HG02588 (cell line): ENCODE measurements around the gene ST7.
A peak's percentile ranks its signal among the peaks of the same experiment; 100 is the strongest.
"Not testable (repeated sequence)": the region's sequence is repeated elsewhere in the genome, so short reads cannot be mapped to it uniquely, and the experiment has no call there.

Source experiments
- ATAC-seq: cut with Tn5 transposase; IDR thresholded peaks from one replicate; pipeline ENCODE4 v1.9.1; 2021; ENCODE audit warnings: mild to moderate bottlenecking, moderate library complexity; ENCODE audit not compliant: unreplicated experiment

ST7 gene, protein sequence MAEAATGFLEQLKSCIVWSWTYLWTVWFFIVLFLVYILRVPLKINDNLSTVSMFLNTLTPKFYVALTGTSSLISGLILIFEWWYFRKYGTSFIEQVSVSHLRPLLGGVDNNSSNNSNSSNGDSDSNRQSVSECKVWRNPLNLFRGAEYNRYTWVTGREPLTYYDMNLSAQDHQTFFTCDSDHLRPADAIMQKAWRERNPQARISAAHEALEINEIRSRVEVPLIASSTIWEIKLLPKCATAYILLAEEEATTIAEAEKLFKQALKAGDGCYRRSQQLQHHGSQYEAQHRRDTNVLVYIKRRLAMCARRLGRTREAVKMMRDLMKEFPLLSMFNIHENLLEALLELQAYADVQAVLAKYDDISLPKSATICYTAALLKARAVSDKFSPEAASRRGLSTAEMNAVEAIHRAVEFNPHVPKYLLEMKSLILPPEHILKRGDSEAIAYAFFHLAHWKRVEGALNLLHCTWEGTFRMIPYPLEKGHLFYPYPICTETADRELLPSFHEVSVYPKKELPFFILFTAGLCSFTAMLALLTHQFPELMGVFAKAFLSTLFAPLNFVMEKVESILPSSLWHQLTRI

DNA sequence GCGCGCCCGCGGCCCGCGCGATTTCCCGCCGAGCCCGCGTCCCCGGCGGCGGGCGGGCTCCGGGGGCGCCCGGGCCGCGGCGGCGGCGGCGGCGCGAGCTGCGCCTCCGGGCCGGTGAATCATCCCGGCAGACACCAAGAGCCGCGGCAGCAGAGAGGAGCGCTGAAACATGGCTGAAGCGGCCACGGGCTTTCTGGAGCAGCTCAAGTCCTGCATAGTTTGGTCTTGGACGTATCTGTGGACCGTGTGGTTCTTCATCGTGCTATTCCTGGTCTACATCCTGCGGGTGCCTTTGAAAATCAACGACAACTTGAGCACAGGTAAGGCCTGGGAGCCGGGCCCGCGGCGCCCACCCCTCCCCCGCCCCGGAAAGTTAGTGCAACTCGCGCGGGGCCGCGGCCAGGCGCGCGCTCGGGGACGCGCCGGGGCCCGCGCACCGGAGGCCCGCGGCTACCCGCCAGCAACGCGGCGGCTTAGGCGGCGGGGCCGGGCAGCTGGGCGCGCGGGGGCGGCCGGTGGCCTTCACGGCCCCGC is at the start of gene ST7:
Gene ST7, plus strand, starts transcription at position 130 of the 534 bp plus-strand sequence. Its CDS starts 40 bp downstream, at position 170.
- peak; percentile 43 for ATAC-seq

GRCh38 chr7:116906391-116906790 is 46.9 kb upstream of the ST7 start:
- no peak for ATAC-seq

DNA sequence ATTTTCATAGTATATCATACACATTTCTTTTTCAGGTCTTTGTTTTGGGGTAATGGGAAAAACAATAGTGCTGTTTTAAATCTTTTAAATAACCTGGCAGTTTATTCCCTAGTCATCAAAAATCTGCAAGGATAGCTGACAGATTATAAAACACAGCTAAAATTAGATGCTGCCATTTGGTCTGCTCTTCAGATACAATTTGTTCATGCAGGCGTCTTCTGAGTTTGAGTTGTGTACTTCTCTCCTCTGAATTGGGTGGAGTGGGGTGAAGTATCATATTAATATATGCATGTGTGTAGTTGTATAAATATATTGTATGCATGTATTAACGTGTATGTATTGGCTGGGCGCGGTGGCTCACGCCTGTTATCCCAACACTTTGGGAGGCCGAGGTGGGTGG is 42.9 kb upstream of the ST7 start:
- ATAC-seq, result no peak

- no peak for ATAC-seq
These were observed 41.5 kb upstream of the ST7 start for GRCh38 chr7:116911801-116912200.

DNA sequence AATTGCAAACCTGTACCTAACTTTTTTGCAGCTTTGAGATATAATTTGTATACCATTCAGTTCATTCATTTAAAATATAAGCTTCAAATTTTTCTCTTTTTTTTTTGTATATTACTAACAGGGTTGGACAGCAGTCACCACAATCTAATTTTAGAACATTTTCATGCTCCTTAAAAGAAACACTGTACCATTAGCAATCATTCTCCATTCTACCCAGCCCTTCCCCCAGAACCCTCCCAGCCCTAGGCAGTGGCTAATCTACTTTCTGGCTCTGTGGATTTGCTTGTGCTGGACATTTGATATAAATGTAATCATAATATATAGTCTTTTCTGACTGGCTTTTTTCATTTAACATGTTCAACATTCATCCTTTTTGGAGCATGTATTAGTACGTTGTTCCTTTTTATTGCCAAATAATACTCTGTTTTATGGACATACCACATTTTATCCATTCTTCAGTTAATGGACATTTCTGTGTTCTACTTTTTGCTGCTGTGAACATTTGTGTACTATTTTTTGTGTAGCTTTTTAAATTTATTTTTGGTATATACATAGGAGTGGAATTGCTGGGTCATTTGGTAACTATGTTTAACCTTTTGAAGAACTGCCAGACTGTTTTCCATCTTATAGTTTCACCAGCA is 40.9 kb upstream of the ST7 start:
- ATAC-seq, result no peak

DNA sequence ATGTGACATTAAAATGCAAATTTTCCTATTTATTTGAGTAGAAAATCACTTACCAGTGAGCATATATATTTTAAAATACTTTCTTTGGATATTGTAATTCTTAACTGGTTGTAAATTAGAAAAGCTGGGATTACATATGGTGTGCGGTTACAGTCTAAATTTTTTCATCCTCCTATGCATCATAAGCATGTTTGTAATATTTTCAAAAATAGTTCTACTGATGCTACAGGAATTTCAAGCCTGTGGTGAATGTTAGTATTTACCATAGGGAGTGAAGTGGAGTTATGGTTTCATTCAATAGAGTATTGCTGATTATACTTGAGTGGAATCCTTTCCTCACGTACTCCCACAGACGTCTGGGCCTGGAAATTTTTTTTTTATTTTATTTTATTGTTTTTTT is 34.6 kb upstream of the ST7 start:
- ATAC-seq, result no peak

DNA sequence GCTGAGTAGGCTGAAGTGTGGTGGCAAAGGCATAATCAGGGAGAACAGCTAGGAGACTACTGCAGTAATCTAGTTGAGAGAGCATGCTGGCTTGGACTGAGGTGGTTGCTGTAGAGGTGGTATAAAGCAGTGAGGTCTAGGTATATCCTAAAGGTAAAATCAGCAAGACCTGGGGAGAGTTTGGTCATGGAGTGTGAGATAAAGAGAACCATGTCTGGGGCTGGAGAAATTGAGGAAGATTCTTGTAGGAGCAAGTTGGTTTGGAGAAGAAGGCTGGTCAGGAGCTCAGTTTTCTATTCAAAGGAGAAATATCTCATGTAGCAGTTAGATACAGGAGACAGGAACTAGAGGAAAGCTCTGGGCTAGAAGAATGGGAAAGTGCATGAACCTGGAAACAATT is 32.9 kb upstream of the ST7 start:
- no peak for ATAC-seq

DNA sequence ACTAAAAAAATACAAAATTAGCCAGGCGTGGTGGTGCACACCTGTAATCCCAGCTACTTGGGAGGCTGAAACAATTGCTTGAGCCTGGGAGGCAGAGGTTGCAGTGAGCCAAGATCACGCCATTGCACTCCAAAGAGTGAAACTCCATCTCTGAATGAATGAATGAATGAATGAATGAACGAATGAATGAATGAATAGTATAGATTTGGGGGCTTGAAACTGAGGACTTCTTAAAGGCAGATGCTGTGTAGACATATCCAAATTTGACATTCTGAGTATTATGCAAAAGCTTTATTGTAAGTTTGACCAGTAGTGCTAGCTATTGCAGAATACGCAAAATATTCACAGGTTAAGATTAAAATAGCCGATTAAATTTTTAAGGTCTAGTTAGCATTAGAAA is 30.8 kb upstream of the ST7 start:
- ATAC-seq, result no peak

DNA sequence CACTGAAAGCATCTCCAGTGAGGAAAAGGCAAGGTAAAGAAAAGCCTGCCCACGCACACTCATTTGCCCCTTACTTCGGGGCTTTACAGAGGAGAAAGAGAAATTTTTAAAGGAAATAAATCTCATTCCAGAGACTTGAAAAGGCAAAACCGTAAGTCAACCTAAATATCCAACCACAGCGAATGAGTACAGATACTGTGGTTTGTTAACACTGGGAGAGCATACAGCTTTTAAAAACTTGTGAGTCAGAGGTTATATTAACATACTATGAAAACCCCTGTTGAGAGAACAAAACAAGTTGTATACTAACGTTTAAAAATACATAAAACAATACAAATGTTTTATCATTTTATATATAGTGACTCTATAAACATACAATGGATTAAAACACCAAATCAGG is 28.6 kb upstream of the ST7 start:
- ATAC-seq, result no peak

GRCh38 chr7:116929021-116929420 is 24.3 kb upstream of the ST7 start:
- no peak for ATAC-seq

DNA sequence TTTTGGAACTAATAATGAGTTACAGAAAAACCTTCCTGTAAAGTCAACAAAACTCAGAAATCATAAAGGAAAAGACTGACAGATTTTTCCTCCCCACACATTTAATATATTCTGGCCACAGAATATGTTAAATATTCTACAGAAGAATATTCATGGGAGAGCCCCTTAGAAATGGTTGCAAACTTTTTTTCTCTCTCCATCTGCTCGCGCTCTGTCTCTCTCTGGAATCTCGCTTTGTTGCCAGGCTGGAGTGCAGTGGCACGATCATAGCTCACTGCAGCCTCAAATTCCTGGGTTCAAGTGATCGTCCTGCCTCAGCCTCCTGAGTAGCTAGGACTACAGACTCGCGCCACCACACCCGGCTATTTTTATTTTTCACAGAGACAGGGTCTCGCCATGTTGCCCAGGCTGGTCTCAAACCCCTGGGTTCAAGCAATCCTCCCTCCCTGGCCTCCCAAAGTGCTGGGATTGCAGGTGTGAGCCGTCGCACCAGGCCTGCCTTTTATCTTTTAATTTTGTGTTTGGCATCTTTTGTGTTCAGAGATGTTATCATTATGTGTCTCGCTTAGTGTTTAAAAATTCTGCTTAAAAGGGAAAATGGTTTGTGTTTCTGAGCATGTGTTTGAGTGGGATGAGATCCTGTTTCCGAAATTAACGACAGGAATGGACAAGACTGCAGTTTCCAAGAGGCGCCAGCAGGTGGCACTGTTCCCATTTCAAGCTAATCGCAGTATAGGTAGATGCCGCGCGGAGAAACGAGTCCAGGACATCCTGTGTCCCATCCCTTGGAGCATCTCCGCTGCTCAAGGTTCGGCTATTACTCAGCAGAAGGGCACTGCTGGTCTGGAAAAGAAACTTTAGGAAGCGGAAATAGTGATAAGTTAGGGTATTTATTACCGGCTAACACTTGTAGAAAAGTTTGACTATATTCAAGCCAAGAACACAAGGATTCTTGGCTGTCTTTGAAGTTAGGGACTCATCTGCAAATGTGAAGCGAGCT is 23.1 kb upstream of the ST7 start:
- ATAC-seq, result peak; percentile 77

- ATAC-seq, result no peak
These were observed 20.7 kb upstream of the ST7 start for GRCh38 chr7:116932566-116932965.

- no peak for ATAC-seq
These were observed 19.8 kb upstream of the ST7 start for GRCh38 chr7:116933465-116933864.

DNA sequence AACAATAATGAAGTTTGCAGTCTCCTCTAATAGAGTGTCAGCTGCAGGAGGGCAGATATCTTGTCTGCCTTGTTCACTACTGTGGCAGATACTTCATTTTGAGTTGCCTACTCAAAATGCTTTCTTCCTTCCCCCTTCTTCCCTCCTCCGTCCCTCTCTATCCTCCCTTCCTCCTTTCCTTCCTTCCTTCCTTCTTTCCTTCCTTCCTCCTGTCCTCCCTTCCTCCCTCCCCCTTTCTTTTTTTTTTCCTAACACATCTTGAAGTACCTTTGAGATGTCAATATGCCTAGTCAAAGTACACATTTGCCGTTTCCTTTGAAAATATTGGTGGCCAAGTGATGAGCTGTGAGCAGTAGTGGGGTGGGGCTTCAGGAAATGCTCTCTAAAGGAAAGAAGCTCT is 18.7 kb upstream of the ST7 start:
- ATAC-seq, result no peak

DNA sequence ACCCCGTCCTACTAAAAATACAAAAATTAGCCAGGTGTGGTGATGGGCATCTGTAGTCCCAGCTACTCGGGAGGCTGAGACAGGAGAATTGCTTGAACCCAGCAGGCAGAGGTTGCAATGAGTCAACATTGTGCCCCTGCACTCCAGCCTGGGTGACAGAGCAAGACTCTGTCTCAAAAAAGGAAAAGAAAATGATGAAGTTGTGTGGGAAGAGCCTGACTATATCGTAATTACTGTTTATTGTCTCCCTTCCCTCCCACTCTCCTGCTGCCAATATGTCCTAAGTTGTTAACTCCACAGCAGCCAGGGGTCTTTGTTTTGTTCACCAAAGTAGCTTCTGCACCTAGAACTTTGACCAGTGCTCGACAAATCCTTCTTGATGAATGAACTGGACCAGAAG is 16.5 kb upstream of the ST7 start:
- ATAC-seq, result not testable (repeated sequence)

DNA sequence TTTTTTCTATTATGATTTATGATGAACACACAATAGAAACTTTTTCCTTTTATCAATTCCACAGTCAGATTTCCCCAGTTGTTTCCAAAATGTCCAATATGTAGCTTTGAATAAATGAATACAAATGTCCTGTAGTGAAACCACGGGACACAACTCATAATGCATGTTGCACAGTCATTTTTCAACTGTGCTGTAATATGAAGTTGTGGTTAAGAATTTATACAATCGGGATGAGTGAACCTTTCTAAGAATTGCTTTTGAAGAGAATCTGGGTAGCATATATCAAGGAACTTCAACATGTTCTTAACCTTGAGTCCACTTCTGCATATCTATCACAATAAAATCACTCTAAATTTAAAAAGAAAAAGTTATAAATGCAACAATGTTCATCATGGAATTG is 14.6 kb upstream of the ST7 start:
- ATAC-seq, result no peak

- ATAC-seq, result no peak
These were observed 12.5 kb upstream of the ST7 start for GRCh38 chr7:116940689-116941370.

DNA sequence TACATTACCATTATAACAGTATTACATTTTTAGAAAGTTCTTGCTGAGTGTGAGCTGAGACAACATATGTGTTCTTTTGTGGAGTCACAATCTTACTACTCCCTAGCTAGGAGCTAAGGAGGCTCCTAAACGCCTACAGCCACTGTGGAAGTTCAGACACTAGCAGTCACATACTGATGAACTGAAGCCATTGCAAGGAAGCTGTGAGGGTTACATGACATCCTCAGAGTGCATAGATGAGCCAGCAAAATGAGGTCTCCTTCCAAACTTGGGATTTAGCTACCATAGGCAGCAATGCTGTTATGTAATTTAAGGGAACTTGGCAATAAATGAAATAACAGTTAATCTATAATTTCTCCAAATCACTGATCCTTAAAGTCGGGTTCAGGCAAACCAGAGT is 10.8 kb upstream of the ST7 start:
- no peak for ATAC-seq

GRCh38 chr7:116948934-116949333 is 4.4 kb upstream of the ST7 start:
- no peak for ATAC-seq
